Measurements from ENCODE around the gene CDHR2.

The CDHR2 gene

GRCh38 chr5:176636426-176636825 lies 87.3 kb downstream of the CDHR2 start:
- no peak overlapping the region for H3K27ac ChIP-seq
- TF ChIP-seq, protein P1, sequence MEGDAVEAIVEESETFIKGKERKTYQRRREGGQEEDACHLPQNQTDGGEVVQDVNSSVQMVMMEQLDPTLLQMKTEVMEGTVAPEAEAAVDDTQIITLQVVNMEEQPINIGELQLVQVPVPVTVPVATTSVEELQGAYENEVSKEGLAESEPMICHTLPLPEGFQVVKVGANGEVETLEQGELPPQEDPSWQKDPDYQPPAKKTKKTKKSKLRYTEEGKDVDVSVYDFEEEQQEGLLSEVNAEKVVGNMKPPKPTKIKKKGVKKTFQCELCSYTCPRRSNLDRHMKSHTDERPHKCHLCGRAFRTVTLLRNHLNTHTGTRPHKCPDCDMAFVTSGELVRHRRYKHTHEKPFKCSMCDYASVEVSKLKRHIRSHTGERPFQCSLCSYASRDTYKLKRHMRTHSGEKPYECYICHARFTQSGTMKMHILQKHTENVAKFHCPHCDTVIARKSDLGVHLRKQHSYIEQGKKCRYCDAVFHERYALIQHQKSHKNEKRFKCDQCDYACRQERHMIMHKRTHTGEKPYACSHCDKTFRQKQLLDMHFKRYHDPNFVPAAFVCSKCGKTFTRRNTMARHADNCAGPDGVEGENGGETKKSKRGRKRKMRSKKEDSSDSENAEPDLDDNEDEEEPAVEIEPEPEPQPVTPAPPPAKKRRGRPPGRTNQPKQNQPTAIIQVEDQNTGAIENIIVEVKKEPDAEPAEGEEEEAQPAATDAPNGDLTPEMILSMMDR (IDR thresholded peaks at IDR 0.05), result no peak
- TF ChIP-seq ZFX (IDR thresholded peaks at IDR 0.05; ENCODE audit: borderline replicate concordance), result no peak

DNA sequence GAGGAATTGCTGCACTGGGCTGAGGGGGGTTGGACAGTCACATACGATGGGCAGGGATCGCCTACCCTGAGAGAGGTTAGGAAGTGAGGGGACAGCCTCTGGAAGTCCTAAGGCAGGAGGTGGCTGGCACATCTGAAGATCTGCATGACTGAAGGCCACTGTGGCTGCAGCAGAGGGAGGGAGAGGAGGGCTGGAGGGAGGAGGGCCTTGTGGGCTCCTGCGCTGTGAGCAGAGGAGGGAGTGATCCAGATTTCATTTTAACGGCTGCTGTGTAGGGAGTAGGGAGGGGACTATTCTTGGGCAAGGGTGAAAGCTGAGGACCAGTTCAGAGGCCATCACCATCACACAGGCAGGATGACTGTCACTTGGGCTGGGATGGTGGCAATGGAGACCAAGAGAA lies 88.4 kb downstream of the CDHR2 start:
- TF ChIP-seq, protein P1 (IDR thresholded peaks at IDR 0.05), result no peak
- no peak for TF ChIP-seq ZFX (IDR thresholded peaks at IDR 0.05; ENCODE audit: borderline replicate concordance)

DNA sequence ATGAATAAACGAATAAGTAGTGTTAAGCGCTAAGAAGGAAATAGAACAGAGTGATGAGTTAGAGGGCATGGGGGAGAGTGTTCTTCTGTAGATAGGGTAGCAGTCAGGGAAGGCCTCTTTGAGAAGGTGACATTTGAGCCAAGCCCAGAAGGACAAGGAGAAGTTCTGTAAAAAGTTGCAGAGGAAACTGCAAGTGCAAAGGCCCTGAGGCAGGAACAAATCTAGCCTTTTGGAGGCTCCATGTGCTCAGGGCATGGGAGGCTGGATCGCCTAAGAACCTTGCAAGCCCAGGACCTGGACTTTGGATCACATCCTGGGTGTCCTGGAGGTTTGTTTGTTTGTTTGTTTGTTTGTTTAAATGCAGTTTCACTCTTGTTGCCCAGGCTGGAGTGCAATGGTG lies 89.3 kb downstream of the CDHR2 start:
- no peak for TF ChIP-seq ZFX (IDR thresholded peaks at IDR 0.05; ENCODE audit: borderline replicate concordance)
- TF ChIP-seq, protein P1 (IDR thresholded peaks at IDR 0.05), result no peak
- H3K27ac ChIP-seq, result no peak overlapping the region

More for the DNA sequence above, 88.4 kb downstream of the CDHR2 start:
- no peak overlapping the region for H3K27ac ChIP-seq

- no peak for TF ChIP-seq ZFX (IDR thresholded peaks at IDR 0.05; ENCODE audit: borderline replicate concordance)
- no peak overlapping the region for H3K27ac ChIP-seq
Measured at GRCh38 chr5:176639208-176639607, 90.1 kb downstream of the CDHR2 start.

DNA sequence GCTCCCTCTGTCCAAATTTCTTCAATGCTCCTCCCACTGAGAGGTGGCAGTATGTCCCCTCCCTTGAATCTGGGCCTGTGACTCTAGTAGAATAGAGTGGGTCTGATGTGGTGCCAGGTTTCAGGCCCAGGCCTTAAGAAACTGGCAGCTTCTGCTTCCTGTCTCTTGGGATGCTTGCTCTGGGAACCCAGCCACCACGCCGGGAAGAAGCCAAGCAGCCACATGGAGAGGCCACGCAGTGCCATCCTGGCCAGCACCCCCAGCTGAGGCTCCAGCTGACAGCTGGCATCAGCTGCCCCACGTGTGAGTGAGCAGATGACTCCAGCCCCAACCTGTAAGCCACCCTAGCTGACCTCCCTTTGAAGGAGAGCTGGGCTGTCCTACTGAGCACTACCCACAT lies 90.8 kb downstream of the CDHR2 start:
- TF ChIP-seq ZFX (IDR thresholded peaks at IDR 0.05; ENCODE audit: borderline replicate concordance), result no peak
- TF ChIP-seq, protein P1 (IDR thresholded peaks at IDR 0.05), result no peak
- no peak overlapping the region for H3K27ac ChIP-seq

DNA sequence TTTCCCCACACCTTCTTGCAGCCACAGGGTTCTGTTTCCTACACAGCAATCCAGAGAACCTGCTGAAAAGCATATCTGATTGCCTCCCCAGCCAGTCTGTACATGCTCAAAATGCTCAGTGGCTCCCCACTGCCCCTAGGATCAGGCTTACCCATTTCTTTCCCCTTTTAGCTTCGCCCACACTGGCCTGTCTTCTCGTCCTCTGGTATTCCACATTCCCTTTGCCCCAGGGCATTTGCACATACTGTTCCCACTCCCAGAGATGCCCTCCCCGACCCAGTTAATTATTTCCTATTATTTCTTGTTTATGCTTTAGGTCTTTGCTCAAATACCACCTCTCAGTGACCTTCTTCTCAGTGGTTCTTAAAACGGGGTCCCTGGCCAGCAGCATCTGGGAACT lies 91.5 kb downstream of the CDHR2 start:
- no peak overlapping the region for H3K27ac ChIP-seq
- TF ChIP-seq ZFX (IDR thresholded peaks at IDR 0.05; ENCODE audit: borderline replicate concordance), result no peak
- TF ChIP-seq, protein P1 (IDR thresholded peaks at IDR 0.05), result no peak

- H3K27ac ChIP-seq, result peak overlapping the region; percentile 29; the same call in 1 of the 2 replicates
- no peak for TF ChIP-seq ZFX (IDR thresholded peaks at IDR 0.05; ENCODE audit: borderline replicate concordance)
- TF ChIP-seq, protein P1 (IDR thresholded peaks at IDR 0.05), result no peak
Measured at GRCh38 chr5:176642675-176643490, 93.7 kb downstream of the CDHR2 start.
